GM21381 (cell line): ENCODE results near the gene EDARADD.

Experiments
- ATAC-seq: cut with Tn5 transposase; IDR thresholded peaks from one replicate; pipeline ENCODE4 v1.9.1; 2021; ENCODE audit warnings: mild to moderate bottlenecking, moderate library complexity; ENCODE audit not compliant: unreplicated experiment

The EDARADD gene

DNA sequence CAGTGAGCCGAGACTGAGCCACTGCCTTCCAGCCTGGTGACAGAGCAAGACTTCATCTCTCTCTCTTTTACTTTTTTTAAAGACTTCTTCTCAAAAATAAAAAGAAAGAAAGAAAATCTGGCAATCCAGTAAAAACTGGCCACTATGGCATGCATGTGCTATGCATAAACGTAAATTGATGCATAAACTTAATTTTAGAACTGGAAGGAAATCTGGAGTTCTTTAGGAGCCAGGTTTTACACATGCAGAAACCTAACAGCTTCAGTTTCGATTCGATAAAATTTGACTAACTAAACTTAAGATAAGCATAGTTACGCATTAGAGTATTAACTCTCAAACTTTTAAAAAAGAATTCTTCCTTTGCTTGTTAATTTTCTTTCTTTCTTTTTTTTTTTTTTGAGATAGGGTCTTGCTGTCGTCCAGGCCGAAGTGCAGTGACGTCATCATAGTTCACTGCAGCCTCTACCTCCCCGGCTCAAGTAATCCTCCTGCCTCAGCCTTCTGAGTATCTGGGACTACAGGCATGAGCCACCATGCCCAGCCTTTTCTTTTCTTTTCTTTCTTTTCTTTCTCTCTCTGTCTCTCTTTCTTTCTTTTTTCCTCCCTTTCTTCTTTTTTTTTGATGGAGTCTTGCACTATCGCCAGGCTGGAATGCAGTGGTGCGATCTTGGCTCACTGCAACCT lies 117.8 kb downstream of the EDARADD start:
- no peak for ATAC-seq

DNA sequence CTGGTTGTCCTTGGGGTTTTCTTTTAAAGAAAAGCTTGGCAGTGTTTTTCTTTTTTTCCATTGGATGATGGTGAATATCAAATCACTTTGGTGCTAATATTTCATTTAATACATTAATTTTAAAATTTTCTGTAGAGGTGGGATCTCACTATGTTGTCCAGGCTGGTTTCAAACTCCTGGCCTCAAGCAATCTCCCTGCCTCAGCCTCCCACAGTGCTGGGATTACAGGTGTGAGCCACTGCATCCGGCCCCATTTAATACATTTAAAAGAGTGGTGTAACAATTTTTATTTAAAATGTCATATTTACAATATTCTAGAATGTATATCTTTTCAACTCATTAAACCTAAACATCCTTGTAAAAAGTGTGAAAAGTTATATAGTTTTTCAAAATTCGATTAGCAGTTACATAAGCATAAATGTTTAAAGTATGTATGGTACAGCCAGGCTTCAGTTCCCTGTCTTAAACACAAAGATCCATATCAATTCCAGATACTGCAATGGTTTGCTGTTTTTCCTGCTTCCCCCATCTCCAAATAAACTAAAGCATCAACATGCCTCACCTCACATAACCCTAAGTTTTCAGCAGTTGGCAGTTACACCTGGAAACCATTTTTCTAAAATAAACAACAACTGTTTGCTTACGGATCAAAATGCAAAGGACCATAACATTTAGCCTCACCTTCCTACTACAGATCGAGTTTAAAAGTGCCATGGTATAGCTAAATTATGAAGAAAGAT lies 120.8 kb downstream of the EDARADD start:
- no peak for ATAC-seq

DNA sequence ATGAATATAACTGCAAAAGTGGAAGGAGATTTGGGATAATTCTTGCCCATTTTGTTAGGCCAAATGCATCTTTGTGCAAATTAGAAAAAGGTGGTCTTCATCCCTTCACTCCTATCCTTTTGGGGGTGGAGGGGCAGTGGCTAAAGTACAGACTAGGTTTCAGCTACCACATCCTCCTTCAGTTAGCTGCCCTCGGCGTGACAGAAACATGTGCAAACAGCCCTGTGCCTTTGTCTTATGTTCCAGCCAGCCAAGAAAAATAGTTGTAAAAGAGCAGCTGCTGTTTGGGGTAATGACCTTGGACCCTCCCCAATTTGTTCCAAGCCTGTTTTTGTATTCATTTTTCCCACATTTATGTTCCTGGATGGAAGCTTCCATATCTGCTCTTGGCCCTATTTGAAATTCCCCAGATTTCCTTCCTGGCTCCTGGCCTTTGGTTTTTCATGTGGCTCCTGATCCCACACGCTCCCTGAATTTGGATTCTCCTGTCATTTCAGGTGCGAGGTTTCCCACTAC lies 121.4 kb downstream of the EDARADD start:
- no peak for ATAC-seq

DNA sequence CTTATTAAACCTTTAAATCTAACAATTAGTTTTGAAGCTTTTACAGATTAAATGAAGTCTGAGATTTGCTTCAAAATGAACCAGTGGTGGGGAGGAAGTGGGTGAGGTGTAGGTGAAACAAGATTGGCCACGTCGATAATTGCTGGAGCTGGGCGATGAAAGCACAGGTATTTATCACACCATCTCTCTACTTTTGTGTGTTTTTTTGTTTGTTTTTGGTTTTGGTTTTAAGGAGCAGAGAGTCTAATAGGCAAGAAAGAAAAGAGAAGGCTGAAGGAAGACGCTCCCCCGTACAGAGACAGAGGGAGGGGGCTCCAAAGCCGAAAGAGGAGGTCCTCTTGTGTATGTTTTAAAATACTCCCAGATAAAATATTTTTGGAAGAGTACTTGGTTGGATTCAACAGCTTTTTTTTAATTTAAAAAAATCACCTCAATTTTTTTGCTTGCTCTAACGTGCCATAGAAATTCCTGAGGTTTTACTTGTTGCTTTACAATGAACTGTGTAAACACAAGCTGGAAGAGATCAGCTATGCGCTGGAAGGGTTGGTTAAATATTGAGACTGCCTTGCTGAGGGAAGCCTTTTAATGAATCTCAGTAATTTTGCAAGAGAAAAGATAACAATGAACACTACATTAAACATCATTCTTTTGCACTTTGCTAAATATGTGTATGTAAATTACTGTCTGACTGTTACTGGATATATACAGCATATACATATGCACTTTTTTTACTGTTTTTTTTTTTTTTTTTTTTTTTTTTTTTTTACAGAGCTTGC lies 123.0 kb downstream of the EDARADD start:
- no peak for ATAC-seq

DNA sequence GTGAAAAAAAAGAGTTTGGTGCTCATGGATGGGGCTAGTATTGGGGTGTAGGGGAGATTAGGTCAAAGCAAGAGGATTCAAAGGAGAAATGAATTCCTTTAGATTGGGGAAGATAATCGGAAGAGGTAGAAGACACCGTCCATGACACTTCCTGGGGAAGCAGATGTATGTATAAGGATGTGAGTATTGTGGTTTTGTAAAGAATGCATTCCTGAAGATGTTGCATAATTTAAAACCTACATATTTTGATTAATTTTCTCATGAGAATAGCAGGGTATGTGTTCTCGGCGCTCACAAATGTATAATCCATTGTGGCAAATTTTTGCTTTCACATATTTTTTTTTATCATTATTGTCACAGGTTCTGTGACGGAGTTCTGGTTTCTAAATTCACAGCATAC lies 124.2 kb downstream of the EDARADD start:
- no peak for ATAC-seq

DNA sequence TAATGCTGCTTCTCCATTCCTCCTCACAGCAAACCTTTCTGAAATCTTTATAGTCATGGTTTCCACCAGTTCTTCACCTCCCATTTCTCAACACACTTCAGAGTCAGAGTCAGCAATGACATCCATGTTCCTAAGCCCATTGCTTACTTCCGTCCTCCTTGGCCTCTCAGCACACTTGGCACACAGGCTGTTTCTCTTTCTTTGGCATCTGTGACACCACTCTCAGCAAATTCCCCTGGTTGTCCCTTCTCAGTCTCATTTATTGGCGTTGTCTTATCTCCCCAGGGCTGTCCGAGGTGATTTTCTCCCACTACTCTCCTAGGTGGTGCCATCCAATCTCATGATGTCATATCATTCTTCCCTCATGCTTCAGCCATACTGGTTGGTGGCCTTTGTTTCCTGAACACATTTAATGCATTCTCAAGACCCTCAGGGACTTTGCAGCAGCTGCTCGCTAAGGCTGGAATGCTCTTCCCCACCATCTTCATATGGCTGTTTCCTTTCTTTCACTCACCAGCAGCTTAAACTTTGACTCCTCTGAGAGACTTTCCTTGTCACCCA lies 126.4 kb downstream of the EDARADD start:
- ATAC-seq: no peak

DNA sequence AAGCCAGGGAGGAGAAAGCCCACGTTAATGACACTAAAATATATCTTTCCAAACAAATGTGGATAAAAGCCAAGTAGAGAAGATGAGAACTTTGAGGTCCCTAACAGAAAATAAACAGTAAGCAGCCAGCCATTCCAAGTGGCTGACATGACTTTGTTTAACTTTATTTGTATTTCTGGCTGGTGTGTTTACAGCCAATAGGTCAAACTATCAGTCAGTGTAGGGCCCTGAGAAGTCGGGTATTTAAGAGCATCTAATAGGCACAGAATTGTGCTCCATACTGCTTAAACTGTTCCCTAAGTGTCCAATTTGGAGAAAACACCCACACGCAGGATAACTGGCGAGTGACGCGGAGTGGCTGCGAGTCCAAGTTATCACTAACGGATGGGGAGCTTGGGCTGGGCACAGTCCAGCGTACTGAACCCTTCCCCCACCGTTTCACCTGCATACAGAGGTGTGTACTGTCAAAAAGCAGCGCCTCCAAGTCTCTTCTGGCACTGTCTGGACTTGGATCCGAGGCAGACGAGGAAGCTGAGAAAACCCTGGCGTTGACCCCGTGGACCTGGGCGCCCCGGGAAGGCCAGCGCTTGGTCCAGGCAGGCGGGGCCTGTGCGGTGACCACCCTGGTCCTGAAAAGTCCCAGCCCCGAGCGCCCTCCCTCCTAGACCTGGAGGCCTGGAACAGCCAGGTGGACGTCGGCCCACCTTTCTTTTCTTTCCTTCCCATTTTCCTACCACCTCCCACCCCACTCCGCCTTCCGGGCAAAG lies 129.0 kb downstream of the EDARADD start:
- peak; percentile 8 for ATAC-seq

DNA sequence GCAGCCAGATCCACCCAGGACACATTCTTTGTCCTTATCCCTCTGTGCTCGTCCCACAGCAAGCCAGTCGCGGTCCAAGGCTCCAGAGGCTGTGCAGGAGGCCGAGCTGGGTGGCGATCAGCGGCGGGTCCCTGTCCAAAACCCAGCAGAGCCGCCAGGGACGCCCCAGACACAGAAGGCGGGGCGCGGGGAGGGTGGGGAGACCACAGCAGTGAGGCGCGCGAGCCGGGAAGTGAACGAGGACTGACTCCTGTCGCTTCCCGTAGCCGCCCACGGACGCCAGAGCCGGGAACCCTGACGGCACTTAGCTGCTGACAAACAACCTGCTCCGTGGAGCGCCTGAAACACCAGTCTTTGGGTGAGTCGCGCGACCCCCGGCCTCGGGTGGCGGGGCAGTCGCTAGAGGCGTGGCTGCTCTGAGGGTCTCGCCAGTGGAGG lies 129.6 kb downstream of the EDARADD start, which contains the start of gene LGALS8:
LGALS8 (plus strand) TSS at position 279 of the 438 bp plus-strand sequence. CDS start 2,089 bp downstream, outside the sequence.
- peak; percentile 54 for ATAC-seq

DNA sequence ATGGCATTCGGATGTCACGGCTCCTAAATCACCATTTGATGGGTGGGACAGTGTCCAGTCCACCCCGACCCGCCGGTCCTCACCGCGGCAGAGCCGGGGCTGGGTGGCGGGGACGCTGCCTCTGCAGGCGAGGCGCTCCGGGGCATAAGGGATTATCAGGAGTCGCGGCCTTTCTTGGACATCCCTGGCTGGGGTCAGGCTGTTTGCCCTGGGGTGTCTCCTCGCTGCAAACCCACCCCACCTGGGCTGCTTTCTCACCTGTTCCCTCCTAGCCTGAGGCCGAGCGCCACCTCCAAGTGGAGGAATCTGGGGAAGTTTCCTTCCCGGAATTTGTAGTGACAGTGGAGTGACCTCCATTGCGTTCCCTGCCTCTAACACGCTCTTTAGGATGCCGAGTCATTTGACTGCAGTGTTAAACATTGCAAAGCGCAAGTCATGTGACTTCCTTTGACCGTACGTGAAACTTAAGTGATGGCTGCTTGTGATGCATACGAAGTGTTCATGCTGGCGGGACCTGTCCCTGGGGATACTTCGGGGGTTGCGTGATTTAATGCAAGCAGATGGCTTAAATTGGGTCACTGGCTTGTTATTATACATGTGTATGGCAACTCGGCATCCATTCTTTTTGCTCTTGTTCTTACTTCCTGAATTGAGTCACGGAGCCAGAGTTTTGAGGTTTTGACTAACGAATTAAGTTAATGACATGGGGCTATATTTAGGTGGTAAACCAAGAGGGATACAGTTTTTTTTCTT lies 130.2 kb downstream of the EDARADD start:
- ATAC-seq: peak; percentile 91

DNA sequence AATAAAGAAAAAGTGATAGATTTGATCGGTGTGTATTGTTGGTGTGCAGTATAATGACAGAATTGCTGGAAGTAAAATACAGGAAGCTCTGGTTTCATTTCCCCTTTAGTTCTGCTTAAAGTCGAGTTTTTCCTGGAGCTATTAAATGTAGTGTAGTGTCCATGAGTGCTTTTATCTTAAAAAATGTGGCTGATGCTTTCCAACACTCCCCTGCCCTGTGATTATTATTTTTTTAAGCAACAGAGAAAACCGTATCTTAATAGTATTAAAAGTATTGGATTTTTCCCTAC lies 130.8 kb downstream of the EDARADD start:
- ATAC-seq: peak; percentile 2

DNA sequence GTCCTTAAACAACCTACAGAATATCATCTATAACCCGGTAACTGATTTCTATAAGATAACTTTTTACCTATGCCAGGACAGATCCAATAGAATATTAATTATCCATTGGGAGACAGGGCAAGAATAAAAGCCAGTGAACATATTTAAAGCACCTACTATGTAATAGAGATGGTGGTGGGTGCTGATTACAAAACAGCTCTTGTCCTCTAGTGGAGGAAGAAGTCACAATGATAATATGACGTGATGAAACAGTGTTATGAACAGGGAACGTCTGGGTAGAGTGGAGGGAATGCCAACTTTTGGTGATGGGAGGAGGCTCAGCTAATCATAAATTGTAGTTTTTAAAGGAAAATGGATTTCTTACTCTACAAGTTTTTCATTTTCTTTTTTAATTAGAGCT lies 132.0 kb downstream of the EDARADD start:
- no peak for ATAC-seq

DNA sequence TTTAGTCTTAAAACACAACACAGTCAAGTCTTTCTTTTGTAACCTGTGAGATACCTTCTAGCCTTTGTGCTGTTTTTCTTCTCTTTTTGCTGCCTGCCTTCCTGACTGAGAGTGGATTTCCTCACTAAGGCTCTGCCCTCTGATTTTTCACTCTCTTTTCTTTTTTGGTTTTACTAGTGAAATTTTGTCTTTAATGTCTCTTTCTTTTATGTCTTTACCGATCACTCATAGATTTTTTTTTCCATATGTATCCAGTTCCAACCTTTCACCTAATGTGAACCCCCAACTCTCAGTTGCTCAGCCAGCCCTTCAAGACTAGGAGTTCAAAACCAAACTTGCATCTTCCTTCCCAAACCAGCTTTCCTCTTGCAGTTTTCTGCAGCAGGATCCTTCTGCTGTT lies 136.2 kb downstream of the EDARADD start:
- no peak for ATAC-seq

DNA sequence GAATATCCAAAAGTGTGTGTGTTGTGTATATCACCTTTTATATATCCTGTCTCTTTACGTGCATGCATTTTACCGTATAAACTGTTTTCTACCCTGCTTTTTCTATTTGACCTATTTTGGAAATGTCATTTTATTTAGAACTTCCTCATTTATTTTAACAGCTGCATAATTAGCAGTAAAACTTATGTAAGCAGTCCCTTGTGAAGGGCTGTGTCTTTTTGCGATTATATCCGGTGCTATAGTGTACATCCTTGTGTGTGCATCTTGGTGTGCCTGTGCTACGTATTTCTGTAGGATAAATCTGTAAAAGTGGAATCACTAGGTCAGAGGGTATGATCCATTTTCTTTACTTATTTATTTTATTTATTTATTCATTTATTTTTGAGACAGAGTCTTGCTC lies 136.9 kb downstream of the EDARADD start:
- ATAC-seq: no peak

DNA sequence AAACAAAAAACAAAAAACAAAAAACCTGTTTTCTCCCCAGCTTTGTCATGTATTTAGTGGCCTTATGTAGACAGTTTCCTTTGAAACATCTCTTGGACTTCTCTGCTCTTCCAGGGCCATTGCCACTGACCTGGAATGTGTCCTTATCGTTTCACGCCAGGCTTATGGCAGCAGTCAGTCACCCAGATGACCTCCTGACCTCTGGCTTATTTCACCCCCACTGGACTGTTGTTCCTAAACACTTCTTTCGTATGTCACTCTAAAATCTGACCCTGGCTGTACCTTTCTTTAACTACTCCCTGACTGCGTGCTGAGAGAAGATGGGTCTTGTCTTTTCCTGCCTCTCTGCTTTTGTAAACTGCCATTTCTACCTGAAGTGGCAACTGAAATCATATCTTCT lies 138.8 kb downstream of the EDARADD start:
- ATAC-seq: no peak

DNA sequence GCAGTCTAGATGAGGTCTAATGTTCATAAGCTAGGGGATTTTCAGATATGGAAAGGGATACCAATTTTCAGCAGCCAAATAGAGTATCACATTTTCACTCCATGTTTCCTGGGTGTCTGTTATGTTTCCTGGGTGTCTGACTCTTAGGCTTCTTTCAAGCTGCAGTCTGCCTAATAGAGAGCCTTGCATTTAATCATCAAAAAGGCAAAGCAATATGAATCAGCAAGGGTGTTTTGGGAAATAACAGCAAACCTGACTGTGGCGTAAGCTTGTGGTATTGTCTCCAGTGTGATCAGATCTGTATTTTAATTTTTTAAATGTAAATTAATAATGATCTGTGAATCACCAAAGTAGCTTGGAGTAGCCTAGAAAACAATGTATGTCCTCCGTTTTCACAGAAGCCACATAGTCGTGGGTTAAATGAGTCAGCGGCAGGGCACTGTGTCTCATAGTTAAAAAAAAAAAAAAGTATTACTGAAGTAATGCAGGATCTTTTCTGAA lies 140.1 kb downstream of the EDARADD start:
- no peak for ATAC-seq
